BE2C (cell line): Measurements from ENCODE around the gene IL3RA.
"Not testable (repeated sequence)": the region's sequence is repeated elsewhere in the genome, so short reads cannot be mapped to it uniquely, and the experiment has no call there.

Experiments
- DNase-seq: peaks from one replicate; pipeline ENCODE4 v3.0.0-alpha.2; 2020
- H3K27me3 ChIP-seq: fragments of 250-450 bp; sonication (Bioruptor Pico); 2 replicates; pipeline ENCODE4 v1.5.1; 2020; ENCODE audit warnings: mild to moderate bottlenecking
- H3K36me3 ChIP-seq: fragments of 250-450 bp; sonication (Bioruptor Pico); 2 replicates; pipeline ENCODE4 v1.5.1; 2020; ENCODE audit warnings: mild to moderate bottlenecking
- H3K4me1 ChIP-seq: fragments of 250-450 bp; sonication (Bioruptor Pico); 2 replicates; pipeline ENCODE4 v1.5.1; 2020
- H3K4me3 ChIP-seq: 2 replicates; pipeline ENCODE4 v1.5.1; 2011; ENCODE audit warnings: low read depth, low read length
- H3K9me3 ChIP-seq: fragments of 250-450 bp; sonication (Bioruptor Pico); 2 replicates; pipeline ENCODE4 v1.5.1; 2020
- TF ChIP-seq, protein P1 (sequence below): IDR thresholded peaks from 2 replicates; pipeline ENCODE4 v1.5.1; 2012; ENCODE audit warnings: mild to moderate bottlenecking, low read depth, low read length

IL3RA gene

DNA sequence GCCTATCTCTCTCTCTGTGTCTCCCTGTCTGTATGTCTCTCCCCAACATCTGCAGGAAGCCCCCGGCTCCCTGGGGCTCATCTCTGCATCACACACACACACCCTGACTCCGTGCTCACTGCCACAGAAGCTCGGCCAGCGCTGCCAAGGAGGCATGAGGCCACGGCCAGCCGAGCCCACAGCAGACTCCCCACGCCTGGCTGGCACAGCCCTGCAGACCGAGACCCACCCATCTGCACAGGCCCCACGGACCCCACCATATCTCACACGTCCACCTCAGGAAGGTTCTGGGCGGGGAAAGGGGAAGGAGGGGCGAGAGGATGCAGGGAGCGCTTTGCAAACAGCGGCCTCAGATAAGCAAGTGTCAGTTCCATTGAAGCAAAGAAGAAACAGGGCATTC is 83.8 kb downstream of the IL3RA start:
- no peaks in the 10 kb centered on the region for H3K36me3 ChIP-seq
- DNase-seq: no peak
- H3K4me3 ChIP-seq: no peak overlapping the region
- no peaks in the 10 kb centered on the region for H3K27me3 ChIP-seq
- no peaks in the 10 kb centered on the region; the same call in 1 of the 2 replicates for H3K9me3 ChIP-seq
- TF ChIP-seq, protein P1, sequence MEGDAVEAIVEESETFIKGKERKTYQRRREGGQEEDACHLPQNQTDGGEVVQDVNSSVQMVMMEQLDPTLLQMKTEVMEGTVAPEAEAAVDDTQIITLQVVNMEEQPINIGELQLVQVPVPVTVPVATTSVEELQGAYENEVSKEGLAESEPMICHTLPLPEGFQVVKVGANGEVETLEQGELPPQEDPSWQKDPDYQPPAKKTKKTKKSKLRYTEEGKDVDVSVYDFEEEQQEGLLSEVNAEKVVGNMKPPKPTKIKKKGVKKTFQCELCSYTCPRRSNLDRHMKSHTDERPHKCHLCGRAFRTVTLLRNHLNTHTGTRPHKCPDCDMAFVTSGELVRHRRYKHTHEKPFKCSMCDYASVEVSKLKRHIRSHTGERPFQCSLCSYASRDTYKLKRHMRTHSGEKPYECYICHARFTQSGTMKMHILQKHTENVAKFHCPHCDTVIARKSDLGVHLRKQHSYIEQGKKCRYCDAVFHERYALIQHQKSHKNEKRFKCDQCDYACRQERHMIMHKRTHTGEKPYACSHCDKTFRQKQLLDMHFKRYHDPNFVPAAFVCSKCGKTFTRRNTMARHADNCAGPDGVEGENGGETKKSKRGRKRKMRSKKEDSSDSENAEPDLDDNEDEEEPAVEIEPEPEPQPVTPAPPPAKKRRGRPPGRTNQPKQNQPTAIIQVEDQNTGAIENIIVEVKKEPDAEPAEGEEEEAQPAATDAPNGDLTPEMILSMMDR: no peak
- no peaks in the 10 kb centered on the region for H3K4me1 ChIP-seq

DNA sequence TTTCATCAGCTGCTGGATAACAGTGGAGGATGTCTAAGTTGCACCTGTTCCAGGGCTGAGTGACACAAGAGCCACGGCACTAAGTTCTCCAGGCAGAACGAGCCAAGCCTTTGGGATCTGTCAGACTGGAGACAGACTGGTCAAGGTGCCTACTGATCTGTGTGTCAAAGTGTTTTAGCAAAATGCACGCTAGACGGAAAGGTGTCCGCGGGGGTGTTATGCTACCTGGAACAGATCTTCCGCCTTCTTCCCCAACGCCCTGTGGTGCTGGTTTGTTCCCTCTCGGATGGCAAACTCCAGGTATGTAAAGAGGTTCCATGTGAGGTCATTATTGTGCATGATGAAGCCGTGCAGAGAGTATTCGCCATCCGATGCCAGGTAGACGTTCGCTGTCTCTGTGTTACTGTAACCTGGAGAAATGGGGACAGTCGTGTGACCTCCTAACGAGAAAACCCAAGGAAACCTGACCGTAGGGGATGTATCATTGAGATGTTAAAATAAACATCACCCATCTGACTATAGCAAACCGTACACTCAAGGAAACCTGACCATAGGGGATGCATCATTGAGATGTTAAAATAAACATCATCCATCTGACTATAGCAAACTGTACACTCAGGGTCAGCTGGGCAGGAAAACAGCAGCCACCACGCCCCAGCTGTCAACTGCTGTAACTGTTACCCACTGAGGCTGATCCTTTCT is 85.0 kb downstream of the IL3RA start:
- TF ChIP-seq, protein P1: no peak
- Histone ChIP-seq H3K27me3 (no peaks in the 10 kb centered on the region), H3K36me3 (no peaks in the 10 kb centered on the region), H3K9me3 (no peaks in the 10 kb centered on the region; the same call in 1 of the 2 replicates), H3K4me1 (no peaks in the 10 kb centered on the region), H3K4me3 (no peak overlapping the region)
- no peak for DNase-seq

DNA sequence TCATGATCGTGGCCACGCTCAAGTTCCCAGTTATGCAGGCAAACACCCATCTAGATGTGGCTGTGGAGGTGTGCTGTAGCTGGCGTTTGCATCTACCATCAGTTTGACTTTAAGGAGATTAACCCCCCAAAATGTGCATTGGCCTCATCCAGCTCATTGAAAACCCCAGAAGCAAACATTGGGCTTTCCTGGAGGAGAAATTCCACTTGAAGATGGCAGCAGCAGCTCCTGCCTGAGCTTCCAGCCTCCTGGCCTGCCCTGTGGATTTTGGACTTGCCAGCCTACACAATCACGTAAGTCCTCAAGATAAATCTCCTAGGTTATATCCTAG is 85.5 kb downstream of the IL3RA start:
- no peaks in the 10 kb centered on the region for H3K36me3 ChIP-seq
- H3K4me3 ChIP-seq: no peak overlapping the region
- TF ChIP-seq, protein P1: no peak
- no peak for DNase-seq
- H3K4me1 ChIP-seq: no peaks in the 10 kb centered on the region
- no peaks in the 10 kb centered on the region for H3K27me3 ChIP-seq
- no peaks in the 10 kb centered on the region; the same call in 1 of the 2 replicates for H3K9me3 ChIP-seq

DNA sequence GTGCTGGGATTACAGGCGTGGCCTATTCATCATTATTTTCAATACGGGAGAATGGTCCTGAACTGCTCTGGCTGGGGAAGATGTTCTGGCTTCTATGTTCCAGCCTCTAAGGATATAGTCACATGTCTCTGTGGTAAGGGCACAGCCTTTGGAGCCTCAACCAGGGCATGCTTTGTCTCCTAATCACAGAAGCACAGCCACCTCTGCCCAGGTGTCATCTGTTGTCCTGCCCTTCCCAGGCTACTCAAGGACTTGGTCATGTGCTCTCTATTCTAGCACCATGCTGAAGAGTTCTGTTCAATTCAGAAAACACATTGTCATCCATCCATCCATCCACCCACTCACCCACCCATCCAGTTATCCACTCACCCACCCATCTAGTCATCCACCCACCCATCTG is 86.6 kb downstream of the IL3RA start:
- no peak for DNase-seq
- Histone ChIP-seq H3K4me1 (no peaks in the 10 kb centered on the region), H3K9me3 (no peaks in the 10 kb centered on the region; the same call in 1 of the 2 replicates), H3K27me3 (no peaks in the 10 kb centered on the region), H3K36me3 (no peaks in the 10 kb centered on the region), H3K4me3 (no peak overlapping the region)
- TF ChIP-seq, protein P1: no peak

DNA sequence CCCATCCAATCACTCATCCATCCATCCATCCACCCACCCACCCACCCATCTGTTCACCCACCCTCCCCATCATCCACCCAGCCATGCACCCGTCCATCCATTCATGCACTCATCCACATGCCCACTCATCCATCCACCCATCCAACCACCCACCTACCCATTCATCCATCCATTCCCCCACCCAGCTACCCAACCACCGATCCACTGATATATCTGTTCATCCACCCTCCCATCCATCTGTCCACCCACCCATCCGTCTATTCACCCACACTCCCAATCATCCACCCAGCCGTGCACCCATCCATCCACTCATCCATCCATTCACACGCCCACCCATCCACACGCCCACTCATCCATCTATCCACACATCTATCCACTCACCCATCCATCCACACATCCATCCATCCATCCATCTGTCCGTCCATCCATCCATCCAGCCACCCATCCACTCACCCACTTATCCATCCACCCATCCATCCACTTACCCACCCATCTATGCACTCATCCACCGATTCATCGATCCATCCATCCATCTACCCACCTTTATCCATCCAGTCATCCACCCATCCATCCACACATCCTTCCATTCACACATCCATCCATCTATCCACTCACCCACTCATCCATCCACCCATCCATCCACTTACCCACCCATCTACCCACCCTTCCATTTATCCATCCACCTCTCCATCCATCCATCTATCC is 87.7 kb downstream of the IL3RA start:
- TF ChIP-seq, protein P1: no peak
- DNase-seq: no peak
- Histone ChIP-seq H3K4me1 (no peaks in the 10 kb centered on the region), H3K36me3 (no peaks in the 10 kb centered on the region), H3K4me3 (no peak overlapping the region), H3K9me3 (no peaks in the 10 kb centered on the region), H3K27me3 (no peaks in the 10 kb centered on the region)

DNA sequence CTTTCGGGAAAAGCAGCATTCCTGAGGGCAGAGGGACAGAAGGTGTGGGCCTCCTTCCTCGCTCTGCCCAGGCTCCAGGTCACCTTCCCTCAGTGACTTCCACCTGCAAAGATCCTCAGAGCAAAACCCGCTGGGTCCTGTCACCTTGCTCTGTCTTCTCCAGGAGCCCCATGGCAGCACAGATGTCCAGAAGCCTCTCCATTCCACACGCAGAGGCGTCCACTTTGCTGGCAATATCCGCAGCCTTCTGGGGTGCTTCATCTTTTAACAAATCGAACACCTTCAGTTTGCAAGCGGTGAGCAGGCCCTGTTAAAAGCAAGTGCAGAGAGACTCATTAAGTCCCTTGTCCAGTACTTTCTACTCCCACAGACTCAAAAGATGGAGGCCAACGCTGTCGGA is 88.8 kb downstream of the IL3RA start:
- H3K4me1 ChIP-seq: no peaks in the 10 kb centered on the region
- DNase-seq: no peak
- H3K9me3 ChIP-seq: no peaks in the 10 kb centered on the region
- no peaks in the 10 kb centered on the region for H3K36me3 ChIP-seq
- no peaks in the 10 kb centered on the region for H3K27me3 ChIP-seq
- TF ChIP-seq, protein P1: no peak
- no peak overlapping the region for H3K4me3 ChIP-seq

DNA sequence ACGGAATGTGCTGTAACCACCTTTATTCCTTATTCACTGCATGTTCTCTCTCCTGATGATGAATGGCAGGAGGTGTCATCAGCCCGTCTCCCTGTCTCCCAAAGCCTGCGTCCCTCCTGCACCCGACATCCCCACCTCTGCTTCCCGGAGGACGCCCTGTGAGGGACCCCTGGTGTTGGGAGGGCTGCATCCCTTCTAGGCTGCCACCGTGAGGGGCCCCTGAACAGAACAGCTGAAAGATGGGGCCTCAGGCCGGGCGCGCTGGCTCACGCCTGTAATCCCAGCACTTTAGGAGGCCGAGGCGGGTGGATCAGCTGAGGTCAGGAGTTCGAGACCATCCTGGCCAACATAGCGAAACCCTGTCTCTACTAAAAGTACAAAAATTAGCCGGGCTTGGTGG is 89.7 kb downstream of the IL3RA start:
- not testable (repeated sequence) for DNase-seq, H3K4me3 ChIP-seq, H3K9me3 ChIP-seq, H3K4me1 ChIP-seq, H3K36me3 ChIP-seq, H3K27me3 ChIP-seq
